ENCODE results near the gene ARMC7. TPM values are rescaled to one million over a fixed set of nuclear protein-coding genes. Genes with fewer than 3 reads are reported as not detected.

ARMC7 gene
- total RNA-seq, 4 donors from 2014 or later = 0.29 to 9.2 (median 2.0) TPM

- Histone ChIP-seq H3K4me3 (no peak overlapping the region), H3K27me3 (no peaks in the 10 kb centered on the region), H3K9me3 (no peaks in the 10 kb centered on the region), H3K27ac (peak overlapping the region in 1 of 2 donors; percentile 92), H3K36me3 (no peaks in the 10 kb centered on the region), H3K4me1 (peaks cover 0 to 7% of the 10 kb centered on the region in 2 donors)
- intact Hi-C loops (cut with DNase I; ENCODE audit: low total_unique reads) = no loop called here
- DNase-seq = no peak
- TF ChIP-seq CTCF (IDR thresholded peaks at IDR 0.05) = no peak
- no peak for TF ChIP-seq POLR2A (IDR thresholded peaks at IDR 0.05)
Observed at GRCh38 chr17:75115555-75115954, 5.8 kb downstream of the ARMC7 start.

DNA sequence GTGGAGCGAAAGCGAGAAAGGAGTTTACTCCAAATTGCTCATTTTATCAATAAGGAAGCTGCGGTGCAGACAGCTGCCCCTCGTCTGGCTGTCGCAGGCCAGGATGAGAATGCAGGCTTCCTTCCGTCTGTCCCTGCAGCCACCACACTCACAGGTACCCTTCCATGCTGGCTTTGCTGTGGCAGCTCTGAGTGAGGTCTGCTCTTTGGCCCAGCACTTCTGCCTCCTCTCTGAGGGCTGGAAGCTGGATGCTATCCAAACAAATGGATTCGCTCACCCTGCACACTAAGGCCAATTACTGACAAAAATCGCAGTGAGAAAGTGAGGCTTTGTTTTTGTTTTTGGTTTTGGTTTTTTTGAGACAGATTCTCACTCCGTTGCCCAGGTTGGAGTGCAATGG is 7.0 kb downstream of the ARMC7 start:
- no peak for DNase-seq
- intact Hi-C loops (cut with DNase I; ENCODE audit: low total_unique reads) = no loop called here
- TF ChIP-seq POLR2A (IDR thresholded peaks at IDR 0.05) (no peak), CTCF (IDR thresholded peaks at IDR 0.05) (no peak)

GRCh38 chr17:75118307-75118706 is 8.5 kb downstream of the ARMC7 start:
- DNase-seq = no peak
- no peaks in the 10 kb centered on the region for H3K36me3 ChIP-seq
- H3K4me1 ChIP-seq = no peaks in the 10 kb centered on the region
- no peaks in the 10 kb centered on the region for H3K27me3 ChIP-seq
- no peaks in the 10 kb centered on the region for H3K9me3 ChIP-seq
- no peak overlapping the region for H3K27ac ChIP-seq
- intact Hi-C loops (cut with DNase I; ENCODE audit: low total_unique reads) = no loop called here
- H3K4me3 ChIP-seq = no peak overlapping the region
- TF ChIP-seq POLR2A (IDR thresholded peaks at IDR 0.05) = no peak
- no peak for TF ChIP-seq CTCF (IDR thresholded peaks at IDR 0.05)

More for the DNA sequence above, 7.0 kb downstream of the ARMC7 start:
- Histone ChIP-seq H3K27ac (no peak overlapping the region), H3K36me3 (no peaks in the 10 kb centered on the region), H3K4me1 (no peaks in the 10 kb centered on the region), H3K27me3 (no peaks in the 10 kb centered on the region), H3K4me3 (no peak overlapping the region), H3K9me3 (no peaks in the 10 kb centered on the region)

- Histone ChIP-seq H3K9me3 (no peaks in the 10 kb centered on the region), H3K4me1 (no peaks in the 10 kb centered on the region), H3K27ac (peak overlapping the region in 1 of 2 donors; percentile 43), H3K36me3 (no peaks in the 10 kb centered on the region), H3K27me3 (no peaks in the 10 kb centered on the region), H3K4me3 (no peak overlapping the region)
- intact Hi-C loops (cut with DNase I; ENCODE audit: low total_unique reads) = no loop called here
- TF ChIP-seq CTCF (IDR thresholded peaks at IDR 0.05) = no peak
- TF ChIP-seq POLR2A (IDR thresholded peaks at IDR 0.05) = no peak
- DNase-seq = peak in 1 of 2 donors; percentile 57
Observed at GRCh38 chr17:75124041-75124818, 14.5 kb downstream of the ARMC7 start.

- intact Hi-C loops (cut with DNase I; ENCODE audit: low total_unique reads) = no loop called here
- Histone ChIP-seq H3K4me1 (no peaks in the 10 kb centered on the region), H3K27me3 (no peaks in the 10 kb centered on the region), H3K27ac (peak overlapping the region in 1 of 2 donors; percentile 8), H3K9me3 (no peaks in the 10 kb centered on the region), H3K36me3 (no peaks in the 10 kb centered on the region), H3K4me3 (no peak overlapping the region)
- TF ChIP-seq CTCF (IDR thresholded peaks at IDR 0.05) (no peak), POLR2A (IDR thresholded peaks at IDR 0.05) (no peak)
- DNase-seq = no peak
Observed at GRCh38 chr17:75124819-75125162, 15.0 kb downstream of the ARMC7 start.

All from uterus (tissue), 4 donors.